Left ventricle myocardium inferior (tissue), 1 donor: Measurements from ENCODE around the gene STK16. TPM values are rescaled to one million over a fixed set of nuclear protein-coding genes. Genes with fewer than 3 reads are reported as not detected.
A peak's percentile ranks its signal among the peaks of the same experiment; 100 is the strongest.

Experiments used
- DNase-seq: peaks from one replicate; pipeline ENCODE4 v3.0.0-alpha.2; 2020
- H3K27ac ChIP-seq: fragments of 200-600 bp; replicated peaks from 2 replicates; pipeline ENCODE4 v1.8.0; 2021
- H3K27me3 ChIP-seq: fragments of 200-600 bp; 2 replicates; pipeline ENCODE4 v1.8.0; 2021; ENCODE audit warnings: low read depth
- H3K36me3 ChIP-seq: fragments of 200-600 bp; 2 replicates; pipeline ENCODE4 v1.8.0; 2021
- H3K4me1 ChIP-seq: fragments of 200-600 bp; 2 replicates; pipeline ENCODE4 v1.8.0; 2021
- H3K4me3 ChIP-seq: fragments of 200-600 bp; 2 replicates; pipeline ENCODE4 v1.8.0; 2021; ENCODE audit warnings: mild to moderate bottlenecking, moderate library complexity
- H3K9me3 ChIP-seq: fragments of 200-600 bp; replicated peaks from 2 replicates; pipeline ENCODE4 v1.8.0; 2021
- intact Hi-C: fragments of 100-400 bp; cut with micrococcal nuclease; formaldehyde crosslinking; loops from one replicate; pipeline ENCODE4 v1.11.0; 2022
- total RNA-seq: library from RNA; stranded (reverse); fragmentation: NEBNext Ultra II Directional; extraction: Animal tissue kit (Norgen Biotek cat#: 25700); gene quantifications from one replicate; pipeline ENCODE4 v1.2.1, GENCODE V29; 2021
- TF ChIP-seq, protein P1 (sequence below): fragments of 200-600 bp; IDR thresholded peaks from 2 replicates; pipeline ENCODE4 v1.8.0; 2021; ENCODE audit warnings: antibody characterized with exemption, mild to moderate bottlenecking, borderline replicate concordance
- donor health status: DM: no; HTN: yes; CAD: no; lungs with severe emphysema.

STK16 gene
- total RNA-seq, 1 donor from 2014 or later, result 19.2 TPM

DNA sequence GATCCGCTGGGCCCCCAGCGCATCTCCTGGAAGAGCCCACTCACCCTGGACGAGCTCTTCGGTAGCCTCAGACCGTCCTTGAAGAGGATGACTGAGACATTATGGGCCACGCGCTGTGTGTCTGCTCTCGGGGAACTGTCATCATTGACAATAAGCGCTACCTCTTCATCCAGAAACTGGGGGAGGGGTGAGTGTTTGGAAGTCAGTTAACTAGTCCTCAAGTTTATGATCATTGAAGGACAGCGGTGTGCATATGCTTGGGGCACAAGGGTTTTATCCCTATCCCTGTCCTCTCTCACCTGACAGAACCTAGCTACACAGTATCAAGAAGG lies 586 bp downstream of the STK16 start:
- Histone ChIP-seq H3K36me3 (peaks cover 29% of the 10 kb centered on the region), H3K4me1 (peaks cover 62% of the 10 kb centered on the region), H3K27ac (peak overlapping the region; percentile 93), H3K4me3 (peak overlapping the region; percentile 81), H3K9me3 (no peaks in the 10 kb centered on the region), H3K27me3 (no peaks in the 10 kb centered on the region)
- intact Hi-C loops, result no loop called here
- TF ChIP-seq, protein P1, sequence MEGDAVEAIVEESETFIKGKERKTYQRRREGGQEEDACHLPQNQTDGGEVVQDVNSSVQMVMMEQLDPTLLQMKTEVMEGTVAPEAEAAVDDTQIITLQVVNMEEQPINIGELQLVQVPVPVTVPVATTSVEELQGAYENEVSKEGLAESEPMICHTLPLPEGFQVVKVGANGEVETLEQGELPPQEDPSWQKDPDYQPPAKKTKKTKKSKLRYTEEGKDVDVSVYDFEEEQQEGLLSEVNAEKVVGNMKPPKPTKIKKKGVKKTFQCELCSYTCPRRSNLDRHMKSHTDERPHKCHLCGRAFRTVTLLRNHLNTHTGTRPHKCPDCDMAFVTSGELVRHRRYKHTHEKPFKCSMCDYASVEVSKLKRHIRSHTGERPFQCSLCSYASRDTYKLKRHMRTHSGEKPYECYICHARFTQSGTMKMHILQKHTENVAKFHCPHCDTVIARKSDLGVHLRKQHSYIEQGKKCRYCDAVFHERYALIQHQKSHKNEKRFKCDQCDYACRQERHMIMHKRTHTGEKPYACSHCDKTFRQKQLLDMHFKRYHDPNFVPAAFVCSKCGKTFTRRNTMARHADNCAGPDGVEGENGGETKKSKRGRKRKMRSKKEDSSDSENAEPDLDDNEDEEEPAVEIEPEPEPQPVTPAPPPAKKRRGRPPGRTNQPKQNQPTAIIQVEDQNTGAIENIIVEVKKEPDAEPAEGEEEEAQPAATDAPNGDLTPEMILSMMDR, result no peak
- DNase-seq, result no peak

- H3K4me3 ChIP-seq, result peak overlapping the region; percentile 81
Measured at GRCh38 chr2:219246559-219246958, 1.3 kb downstream of the STK16 start.

DNA sequence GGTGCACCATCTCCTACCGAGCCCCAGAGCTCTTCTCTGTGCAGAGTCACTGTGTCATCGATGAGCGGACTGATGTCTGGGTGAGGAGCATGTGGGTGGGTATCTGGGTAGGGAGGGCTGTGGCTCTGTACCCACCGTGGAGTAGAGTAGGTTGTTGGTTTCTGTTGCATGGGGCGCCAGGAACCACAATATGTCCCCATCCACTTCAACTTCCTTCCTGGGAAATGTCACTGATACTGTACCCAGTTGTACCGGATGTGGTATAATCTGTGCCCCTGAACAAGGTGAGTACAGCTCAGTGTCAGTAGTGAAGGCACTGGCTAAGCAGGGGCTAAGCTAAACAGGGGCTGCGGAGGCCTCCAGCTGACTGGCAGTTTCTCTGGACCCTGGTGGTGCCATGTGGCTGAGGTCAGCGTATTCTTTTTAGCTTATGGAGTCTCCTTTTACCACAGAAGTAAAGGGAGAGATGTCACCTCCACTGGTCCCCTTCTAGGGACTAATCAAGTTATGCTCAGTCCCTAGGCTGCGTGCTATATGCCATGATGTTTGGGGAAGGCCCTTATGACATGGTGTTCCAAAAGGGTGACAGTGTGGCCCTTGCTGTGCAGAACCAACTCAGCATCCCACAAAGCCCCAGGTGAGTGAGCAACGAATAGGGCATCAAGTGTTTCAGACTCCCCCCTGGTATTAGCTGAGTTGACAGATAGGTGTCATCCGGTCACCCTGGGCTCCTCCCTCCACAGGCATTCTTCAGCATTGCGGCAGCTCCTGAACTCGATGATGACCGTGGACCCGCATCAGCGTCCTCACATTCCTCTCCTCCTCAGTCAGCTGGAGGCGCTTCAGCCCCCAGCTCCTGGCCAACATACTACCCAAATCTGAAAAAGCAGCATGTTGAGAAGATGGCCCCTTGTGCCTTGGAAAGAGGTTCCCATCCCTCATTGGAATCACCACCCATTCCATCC lies 2.7 kb downstream of the STK16 start:
- intact Hi-C loops, result no loop called here

More at GRCh38 chr2:219246559-219246958, 1.3 kb downstream of the STK16 start:
- no peak for DNase-seq
- Histone ChIP-seq H3K9me3 (no peaks in the 10 kb centered on the region), H3K27ac (peak overlapping the region; percentile 93), H3K27me3 (no peaks in the 10 kb centered on the region), H3K36me3 (peaks cover 36% of the 10 kb centered on the region), H3K4me1 (peaks cover 66% of the 10 kb centered on the region)
- intact Hi-C loops, result no loop called here
- TF ChIP-seq, protein P1, result no peak

DNA sequence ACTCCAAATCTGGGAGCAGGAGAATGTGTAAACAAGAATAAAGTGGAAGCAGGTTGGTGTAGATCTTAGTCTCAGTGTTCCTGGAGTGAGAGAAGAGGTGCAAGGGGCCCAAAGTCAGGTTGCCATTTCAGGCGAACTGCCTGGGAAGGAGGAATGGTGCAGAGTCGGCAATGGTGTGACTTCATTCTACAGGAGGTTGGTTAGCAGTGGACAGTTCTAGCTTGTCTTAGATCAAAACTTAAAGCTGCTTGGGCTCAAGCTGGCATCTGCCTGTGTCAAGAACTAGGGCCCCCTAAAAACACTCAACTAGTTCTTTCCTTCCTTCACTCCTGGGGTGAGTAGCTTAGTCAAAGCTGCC lies 3.5 kb downstream of the STK16 start:
- DNase-seq, result no peak
- Histone ChIP-seq H3K4me1 (peaks cover 89% of the 10 kb centered on the region), H3K27ac (peak overlapping the region; percentile 83), H3K4me3 (peak overlapping the region; percentile 28), H3K27me3 (no peaks in the 10 kb centered on the region), H3K9me3 (no peaks in the 10 kb centered on the region), H3K36me3 (peaks cover 37% of the 10 kb centered on the region)
- TF ChIP-seq, protein P1, result no peak
- intact Hi-C loops, result no loop called here

More for the DNA sequence above, 2.7 kb downstream of the STK16 start:
- Histone ChIP-seq H3K27me3 (no peaks in the 10 kb centered on the region), H3K4me3 (no peak overlapping the region), H3K36me3 (peaks cover 37% of the 10 kb centered on the region), H3K9me3 (no peaks in the 10 kb centered on the region), H3K4me1 (peaks cover 80% of the 10 kb centered on the region), H3K27ac (peak overlapping the region; percentile 83)
- TF ChIP-seq, protein P1, result no peak
- DNase-seq, result no peak

DNA sequence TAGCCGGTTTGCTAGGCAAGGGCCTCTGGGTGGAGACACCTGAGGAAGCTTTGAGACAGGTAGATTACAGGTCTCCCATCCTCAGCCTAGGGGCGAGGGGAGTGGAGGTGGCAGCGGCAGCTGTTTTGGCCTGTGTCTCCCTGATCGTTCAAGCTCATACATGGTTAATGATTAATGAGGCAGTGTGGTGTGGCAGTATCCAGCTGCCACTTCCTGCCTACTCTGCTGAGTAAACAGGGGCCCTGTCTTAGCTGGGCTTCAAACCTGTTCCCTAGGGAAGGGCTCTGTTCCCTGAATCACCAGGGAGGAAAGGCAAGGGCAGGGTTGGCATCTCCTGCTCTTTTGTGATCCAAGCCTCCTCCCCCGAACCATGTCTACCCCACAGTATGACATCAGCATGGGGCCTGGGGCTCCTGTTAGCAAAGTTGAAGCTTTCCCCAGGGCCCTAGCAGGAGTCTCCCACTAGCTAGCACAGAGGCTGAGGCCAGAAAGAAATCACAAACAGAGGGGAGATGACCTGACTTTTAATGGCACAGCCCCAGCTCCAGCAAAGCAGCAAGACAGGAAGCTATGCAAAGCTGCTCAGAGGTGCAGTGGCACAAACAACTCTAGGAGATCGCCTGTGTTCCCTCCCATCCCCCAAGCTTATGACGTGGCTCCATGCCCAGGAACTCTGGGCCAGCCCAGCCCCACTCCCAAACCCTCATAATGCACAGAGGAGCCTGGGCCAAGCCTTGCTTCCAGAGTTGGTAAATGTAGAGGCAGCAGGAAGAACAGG lies 4.1 kb downstream of the STK16 start:
- Histone ChIP-seq H3K4me1 (peaks cover 94% of the 10 kb centered on the region), H3K36me3 (peaks cover 37% of the 10 kb centered on the region), H3K9me3 (no peaks in the 10 kb centered on the region), H3K27ac (peak overlapping the region; percentile 83), H3K4me3 (peak overlapping the region; percentile 28), H3K27me3 (no peaks in the 10 kb centered on the region)
- intact Hi-C loops, result no loop called here
- peak; percentile 72 for DNase-seq
- TF ChIP-seq, protein P1, result no peak
